CD4-positive, alpha-beta T cell (primary cell): Measurements from ENCODE around the gene BACH1. TPM values are rescaled to one million over a fixed set of nuclear protein-coding genes. Genes with fewer than 3 reads are reported as not detected.

Experiments used
- ATAC-seq: fragments of 200-7000 bp; cut with Tn5 transposase; one replicate; pipeline ENCODE4 v1.10.0; 2022; ENCODE audit warnings: mild to moderate bottlenecking; ENCODE audit not compliant: poor library complexity
- CTCF ChIA-PET: fragments of 350-600 bp; sonication (Branson Sonifier 250); formaldehyde crosslinking; loops from one replicate; lab custom pipeline; 2021; ENCODE audit warnings: antibody characterized with exemption, inconsistent platforms; lab: Charles Lee
- POLR2A ChIA-PET: fragments of 350-600 bp; sonication (Branson Sonifier 250); formaldehyde crosslinking; loops from one replicate; lab custom pipeline; 2021; ENCODE audit warnings: antibody characterized with exemption, inconsistent platforms; lab: Charles Lee
- DNase-seq, 14 experiments: peaks; one replicate each; pipeline ENCODE4 v3.0.0-alpha.2; 2013 to 2020; ENCODE audit warnings: mixed read lengths in 2 of 14
- H3K27ac ChIP-seq, 2 donors: one replicate each; pipeline versions ENCODE4 v1.5.1 to v1.7.0; 2013; ENCODE audit warnings: low read length in 2 of 2, low read depth in 1 of 2, mild to moderate bottlenecking in 1 of 2
- H3K27me3 ChIP-seq, 2 experiments: 1 replicate in 1 of 2; 2 replicates in 1 of 2; pipeline versions ENCODE4 v1.6.1 to v1.7.0; 2013; ENCODE audit warnings: low read length in 2 of 2, control low read depth in 1 of 2, mild to moderate bottlenecking in 1 of 2, moderate library complexity in 1 of 2; ENCODE audit not compliant: insufficient read depth in 2 of 2, control insufficient read depth in 1 of 2
- H3K36me3 ChIP-seq: one replicate; pipeline ENCODE4 v1.6.1; 2013; ENCODE audit warnings: low read length, control low read depth; ENCODE audit not compliant: insufficient read depth
- H3K4me1 ChIP-seq: one replicate; pipeline ENCODE4 v1.6.1; 2013; ENCODE audit warnings: low read length, control low read depth; ENCODE audit not compliant: insufficient read depth
- H3K4me3 ChIP-seq: one replicate; pipeline ENCODE4 v1.5.1; 2013; ENCODE audit warnings: mild to moderate bottlenecking, low read length, moderate library complexity
- H3K9me3 ChIP-seq, 2 experiments: 1 replicate in 1 of 2; 2 replicates in 1 of 2; pipeline versions ENCODE4 v1.6.1 to v1.7.0; 2013; ENCODE audit warnings: low read length in 2 of 2, mild to moderate bottlenecking in 2 of 2, control low read depth in 1 of 2, moderate library complexity in 1 of 2; ENCODE audit not compliant: control insufficient read depth in 1 of 2, insufficient read depth in 1 of 2
- H3K27ac Mint-ChIP-seq: one replicate; pipeline ENCODE4 v1.8.0; 2020; ENCODE audit warnings: mixed read lengths
- H3K27me3 Mint-ChIP-seq: one replicate; pipeline ENCODE4 v1.8.0; 2021; ENCODE audit warnings: mixed read lengths
- H3K36me3 Mint-ChIP-seq: one replicate; pipeline ENCODE4 v1.8.0; 2021; ENCODE audit warnings: low read depth, mixed read lengths
- H3K4me1 Mint-ChIP-seq: one replicate; pipeline ENCODE4 v1.8.0; 2021; ENCODE audit warnings: low read depth, mixed read lengths
- H3K4me3 Mint-ChIP-seq: one replicate; pipeline ENCODE4 v1.8.0; 2020; ENCODE audit warnings: mild to moderate bottlenecking, mixed read lengths
- H3K9me3 Mint-ChIP-seq: one replicate; pipeline ENCODE4 v1.8.0; 2020; ENCODE audit warnings: mixed read lengths
- CTCF ChIP-seq: fragments of 200-600 bp; IDR thresholded peaks from one replicate; pipeline ENCODE4 v1.8.0; 2022; ENCODE audit warnings: antibody characterized with exemption, mild to moderate bottlenecking
- intact Hi-C, 2 experiments: fragments of 100-400 bp; cut with DNase I in 1 of 2; cut with micrococcal nuclease in 1 of 2; formaldehyde crosslinking; loops; one replicate each; pipeline versions ENCODE4 v1.15.1 to v1.9.0; 2023 to 2025; cut with DNase I, micrococcal nuclease
- total RNA-seq, 174 experiments: library from RNA in 2 of 174; stranded (reverse) in 2 of 174; gene quantifications; one replicate each; pipeline ENCODE4 v1.2.3 and lab custom pipeline; 2021 to 2026

Gene BACH1
- total RNA-seq, 2 experiments from 2014 or later: 64.4 to 65.9 TPM

- no peak for TF ChIP-seq CTCF
- ATAC-seq (no peak), DNase-seq (no peak)
- Mint-ChIP-seq H3K9me3 (no peaks in the 10 kb centered on the region), H3K4me1 (peaks cover 42% of the 10 kb centered on the region), H3K36me3 (peaks cover 59% of the 10 kb centered on the region), H3K4me3 (no peak overlapping the region), H3K27ac (no peak overlapping the region), H3K27me3 (no peaks in the 10 kb centered on the region)
- ChIA-PET CTCF (no interaction called here), POLR2A (no interaction called here)
- Histone ChIP-seq H3K4me3 (no peak overlapping the region), H3K27me3 (no peaks in the 10 kb centered on the region), H3K27ac (no peak overlapping the region), H3K9me3 (peaks cover 0 to 3% of the 10 kb centered on the region in 2 experiments), H3K4me1 (no peaks in the 10 kb centered on the region), H3K36me3 (peaks cover 28% of the 10 kb centered on the region)
- intact Hi-C loops: no loop called here
Observed at GRCh38 chr21:29321217-29321616, 22.5 kb downstream of the BACH1 start.

DNA sequence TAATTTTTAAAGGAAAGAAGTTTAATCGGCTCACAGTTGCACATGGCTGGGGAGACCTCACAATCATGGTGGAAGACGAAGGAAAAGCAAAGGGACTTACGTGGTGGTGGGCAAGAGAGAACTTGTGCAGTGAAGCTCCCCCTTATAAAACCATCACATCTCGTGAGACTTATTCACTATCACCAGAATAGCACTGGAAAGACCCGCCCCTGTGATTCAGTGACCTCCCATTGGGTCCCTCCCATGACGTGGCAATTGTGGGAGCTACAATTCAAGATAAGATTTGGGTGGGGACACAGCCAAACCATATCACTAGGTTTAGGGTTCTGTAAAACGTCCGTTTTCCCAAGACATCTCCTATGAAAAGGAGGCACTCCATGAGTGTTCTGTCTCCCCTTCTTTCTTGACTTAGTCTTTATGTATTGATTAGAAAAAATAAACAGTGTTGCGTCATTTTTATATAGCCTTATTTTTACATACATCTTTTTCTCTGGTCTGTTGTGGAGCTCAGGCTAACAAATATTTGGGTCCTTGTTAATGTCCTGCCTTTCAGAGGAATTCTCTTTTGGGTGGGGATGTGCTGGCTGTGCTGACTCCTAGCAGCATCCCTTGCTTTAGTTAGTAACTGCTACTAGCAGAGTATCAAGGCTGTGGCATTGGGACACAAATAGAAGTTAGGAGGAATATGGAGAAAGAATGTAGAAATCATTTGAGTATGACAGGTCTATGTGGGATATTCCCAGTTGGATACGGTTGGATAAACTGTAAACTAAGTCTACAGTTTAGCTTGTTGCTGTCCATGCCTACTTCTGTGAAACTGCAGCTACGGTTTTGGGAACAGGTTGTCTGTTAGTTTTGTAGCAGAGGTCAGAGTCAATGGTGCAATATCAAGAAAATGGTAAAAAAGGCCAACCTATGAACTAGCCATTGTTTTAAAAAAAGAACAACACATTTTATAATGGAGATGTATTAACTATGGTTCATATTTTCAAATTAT lies 23.5 kb downstream of the BACH1 start:
- no peak overlapping the region for H3K27ac Mint-ChIP-seq

GRCh38 chr21:29323189-29323588 lies 24.5 kb downstream of the BACH1 start:
- no peak for TF ChIP-seq CTCF
- intact Hi-C loops: no loop called here
- Mint-ChIP-seq H3K27me3 (no peaks in the 10 kb centered on the region), H3K36me3 (peaks cover 78% of the 10 kb centered on the region), H3K4me1 (peaks cover 23% of the 10 kb centered on the region), H3K4me3 (no peak overlapping the region), H3K27ac (no peak overlapping the region), H3K9me3 (no peaks in the 10 kb centered on the region)
- Histone ChIP-seq H3K27me3 (no peaks in the 10 kb centered on the region), H3K36me3 (peaks cover 38% of the 10 kb centered on the region), H3K4me3 (no peak overlapping the region), H3K9me3 (peaks cover 0 to 3% of the 10 kb centered on the region in 2 experiments), H3K4me1 (no peaks in the 10 kb centered on the region), H3K27ac (no peak overlapping the region)
- ChIA-PET CTCF (no interaction called here), POLR2A (no interaction called here)
- DNase-seq (no peak), ATAC-seq (no peak)

More for the DNA sequence above, 23.5 kb downstream of the BACH1 start:
- ChIA-PET POLR2A (no interaction called here), CTCF (no interaction called here)
- TF ChIP-seq CTCF: no peak
- H3K27me3 ChIP-seq: no peaks in the 10 kb centered on the region
- H3K9me3 Mint-ChIP-seq: no peaks in the 10 kb centered on the region
- ATAC-seq (no peak), DNase-seq (no peak)
- no peak overlapping the region for H3K4me3 Mint-ChIP-seq
- peaks cover 33% of the 10 kb centered on the region for H3K4me1 Mint-ChIP-seq
- intact Hi-C loops: no loop called here
- H3K9me3 ChIP-seq: peaks cover 0 to 3% of the 10 kb centered on the region in 2 experiments
- H3K4me3 ChIP-seq: no peak overlapping the region
- no peak overlapping the region for H3K27ac ChIP-seq
- peaks cover 38% of the 10 kb centered on the region for H3K36me3 ChIP-seq
- no peaks in the 10 kb centered on the region for H3K4me1 ChIP-seq
- peaks cover 69% of the 10 kb centered on the region for H3K36me3 Mint-ChIP-seq
- no peaks in the 10 kb centered on the region for H3K27me3 Mint-ChIP-seq
